ENCODE results near the gene NANOS3. TPM values are rescaled to one million over a fixed set of nuclear protein-coding genes. Genes with fewer than 3 reads are reported as not detected.

Gene NANOS3
- total RNA-seq, 1 donor from 2014 or later: 2.9 TPM

DNA sequence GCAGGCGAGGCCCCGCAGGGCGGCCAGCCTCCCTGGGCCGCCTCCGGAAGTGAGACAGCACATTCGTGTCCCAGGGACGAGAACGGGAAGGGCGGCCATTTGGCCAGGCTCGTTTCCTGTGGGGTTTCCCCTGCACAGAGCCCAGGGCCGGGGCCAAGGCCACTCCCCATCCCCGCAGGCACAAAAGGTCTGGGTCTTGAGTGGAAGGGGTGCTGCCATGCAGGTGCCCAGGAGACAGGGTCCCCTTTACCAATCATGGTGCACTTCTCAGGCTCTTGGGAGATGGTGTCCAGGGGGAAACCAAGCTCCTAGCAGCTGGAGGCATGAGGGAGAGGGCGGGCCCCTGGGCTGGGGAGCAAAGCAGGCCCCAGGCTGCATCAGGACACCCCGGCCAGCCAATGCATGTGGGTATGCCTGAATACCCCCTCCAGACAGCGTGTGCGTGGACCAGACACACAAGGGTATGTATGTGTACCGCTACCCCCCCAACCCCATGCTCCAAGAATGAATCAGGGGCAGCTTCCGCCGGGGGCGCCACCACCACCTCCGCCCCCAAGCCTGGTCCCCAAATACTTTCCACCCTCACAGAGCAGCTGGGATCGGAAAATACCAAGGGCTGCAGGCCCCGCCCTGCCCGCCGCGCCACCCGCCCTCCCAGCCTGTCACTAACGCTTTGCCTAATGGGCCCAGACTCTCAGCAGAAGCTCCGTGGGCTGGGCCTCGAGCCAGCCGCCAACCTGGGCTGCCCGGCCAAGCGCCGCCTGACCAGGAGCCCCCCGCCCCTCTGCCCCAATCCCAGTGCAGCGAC is 37.6 kb upstream of the NANOS3 start:
- Histone ChIP-seq H3K79me2 (ENCODE audit: insufficient read depth, low read length) (peaks cover 92% of the 10 kb centered on the region), H3K27me3 (ENCODE audit: insufficient read depth, low read length) (no peaks in the 10 kb centered on the region), H3K9ac (ENCODE audit: low read length) (peak overlapping the region; percentile 100), H3K4me2 (ENCODE audit: low read length) (peak overlapping the region; percentile 98), H3K36me3 (ENCODE audit: insufficient read depth, low read length) (peaks cover 16% of the 10 kb centered on the region), H2AFZ (ENCODE audit: low read depth, low read length) (no peak overlapping the region), H3K4me1 (ENCODE audit: insufficient read depth, low read length) (peaks cover 55% of the 10 kb centered on the region), H4K20me1 (ENCODE audit: insufficient read depth, low read length) (peaks cover 78% of the 10 kb centered on the region), H3K9me3 (ENCODE audit: insufficient read depth, low read depth, low read length) (no peaks in the 10 kb centered on the region), H3K4me3 (ENCODE audit: insufficient read depth, low read depth, low read length) (peak overlapping the region; percentile 81), H3K27ac (ENCODE audit: low read depth, low read length) (peak overlapping the region; percentile 97)
- Mint-ChIP-seq H3K36me3 (ENCODE audit: low read depth, unreplicated experiment) (peaks cover 4% of the 10 kb centered on the region), H3K9me3 (ENCODE audit: unreplicated experiment) (no peaks in the 10 kb centered on the region), H3K4me3 (ENCODE audit: unreplicated experiment) (peak overlapping the region; percentile 77), H3K27ac (ENCODE audit: unreplicated experiment) (no peak overlapping the region), H3K27me3 (ENCODE audit: low read depth, unreplicated experiment) (no peaks in the 10 kb centered on the region), H3K4me1 (ENCODE audit: low read depth, unreplicated experiment) (peaks cover 22% of the 10 kb centered on the region)
- FAIRE-seq: no peak
- TF ChIP-seq, protein P1, sequence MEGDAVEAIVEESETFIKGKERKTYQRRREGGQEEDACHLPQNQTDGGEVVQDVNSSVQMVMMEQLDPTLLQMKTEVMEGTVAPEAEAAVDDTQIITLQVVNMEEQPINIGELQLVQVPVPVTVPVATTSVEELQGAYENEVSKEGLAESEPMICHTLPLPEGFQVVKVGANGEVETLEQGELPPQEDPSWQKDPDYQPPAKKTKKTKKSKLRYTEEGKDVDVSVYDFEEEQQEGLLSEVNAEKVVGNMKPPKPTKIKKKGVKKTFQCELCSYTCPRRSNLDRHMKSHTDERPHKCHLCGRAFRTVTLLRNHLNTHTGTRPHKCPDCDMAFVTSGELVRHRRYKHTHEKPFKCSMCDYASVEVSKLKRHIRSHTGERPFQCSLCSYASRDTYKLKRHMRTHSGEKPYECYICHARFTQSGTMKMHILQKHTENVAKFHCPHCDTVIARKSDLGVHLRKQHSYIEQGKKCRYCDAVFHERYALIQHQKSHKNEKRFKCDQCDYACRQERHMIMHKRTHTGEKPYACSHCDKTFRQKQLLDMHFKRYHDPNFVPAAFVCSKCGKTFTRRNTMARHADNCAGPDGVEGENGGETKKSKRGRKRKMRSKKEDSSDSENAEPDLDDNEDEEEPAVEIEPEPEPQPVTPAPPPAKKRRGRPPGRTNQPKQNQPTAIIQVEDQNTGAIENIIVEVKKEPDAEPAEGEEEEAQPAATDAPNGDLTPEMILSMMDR (IDR thresholded peaks at IDR 0.05; ENCODE audit: insufficient read depth, low read depth, low read length): no peak
- TF ChIP-seq EZH2 (IDR thresholded peaks at IDR 0.05; ENCODE audit: insufficient read depth, low read length): no peak
- DNase-seq (ENCODE audit: low read depth): peak; percentile 78

DNA sequence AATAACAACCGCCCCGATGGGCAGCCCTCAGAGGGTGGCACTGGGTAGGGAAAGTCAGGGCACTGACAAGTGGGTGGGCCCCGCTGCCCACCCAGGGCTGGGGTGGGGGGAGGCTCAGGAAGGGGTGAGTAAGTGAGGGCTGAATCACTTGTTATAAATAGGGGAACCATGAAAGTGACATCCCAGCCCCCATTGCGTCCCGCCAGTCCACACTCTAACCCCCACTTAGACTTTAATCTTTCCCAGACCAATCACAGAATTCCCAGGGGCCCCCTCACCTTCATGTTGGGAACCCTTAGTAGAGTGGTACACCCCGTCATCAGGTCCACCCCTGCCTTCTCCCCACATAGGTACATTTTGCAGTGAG is 37.0 kb upstream of the NANOS3 start:
- Mint-ChIP-seq H3K9me3 (ENCODE audit: unreplicated experiment) (no peaks in the 10 kb centered on the region), H3K36me3 (ENCODE audit: low read depth, unreplicated experiment) (peaks cover 3% of the 10 kb centered on the region), H3K4me1 (ENCODE audit: low read depth, unreplicated experiment) (peaks cover 21% of the 10 kb centered on the region), H3K4me3 (ENCODE audit: unreplicated experiment) (peak overlapping the region; percentile 96), H3K27me3 (ENCODE audit: low read depth, unreplicated experiment) (no peaks in the 10 kb centered on the region), H3K27ac (ENCODE audit: unreplicated experiment) (peak overlapping the region; percentile 77)
- Histone ChIP-seq H3K9ac (ENCODE audit: low read length) (peak overlapping the region; percentile 100), H3K4me2 (ENCODE audit: low read length) (peak overlapping the region; percentile 98), H3K27ac (ENCODE audit: low read depth, low read length) (peak overlapping the region; percentile 97), H3K36me3 (ENCODE audit: insufficient read depth, low read length) (peaks cover 13% of the 10 kb centered on the region), H4K20me1 (ENCODE audit: insufficient read depth, low read length) (peaks cover 72% of the 10 kb centered on the region), H3K4me1 (ENCODE audit: insufficient read depth, low read length) (peaks cover 50% of the 10 kb centered on the region), H2AFZ (ENCODE audit: low read depth, low read length) (no peak overlapping the region), H3K27me3 (ENCODE audit: insufficient read depth, low read length) (no peaks in the 10 kb centered on the region), H3K4me3 (ENCODE audit: insufficient read depth, low read depth, low read length) (peak overlapping the region; percentile 81), H3K9me3 (ENCODE audit: insufficient read depth, low read depth, low read length) (no peaks in the 10 kb centered on the region), H3K79me2 (ENCODE audit: insufficient read depth, low read length) (peaks cover 87% of the 10 kb centered on the region)
- DNase-seq (ENCODE audit: low read depth) (no peak), FAIRE-seq (no peak)
- no peak for TF ChIP-seq EZH2 (IDR thresholded peaks at IDR 0.05; ENCODE audit: insufficient read depth, low read length)
- TF ChIP-seq, protein P1 (IDR thresholded peaks at IDR 0.05; ENCODE audit: insufficient read depth, low read depth, low read length): no peak
